ENCODE measurements around the gene GTPBP8. TPM values are rescaled to one million over a fixed set of nuclear protein-coding genes. Genes with fewer than 3 reads are reported as not detected.

GTPBP8 gene
- 10 to 100 TPM; 21.6 to 30.8 (median 24.8) TPM for total RNA-seq

DNA sequence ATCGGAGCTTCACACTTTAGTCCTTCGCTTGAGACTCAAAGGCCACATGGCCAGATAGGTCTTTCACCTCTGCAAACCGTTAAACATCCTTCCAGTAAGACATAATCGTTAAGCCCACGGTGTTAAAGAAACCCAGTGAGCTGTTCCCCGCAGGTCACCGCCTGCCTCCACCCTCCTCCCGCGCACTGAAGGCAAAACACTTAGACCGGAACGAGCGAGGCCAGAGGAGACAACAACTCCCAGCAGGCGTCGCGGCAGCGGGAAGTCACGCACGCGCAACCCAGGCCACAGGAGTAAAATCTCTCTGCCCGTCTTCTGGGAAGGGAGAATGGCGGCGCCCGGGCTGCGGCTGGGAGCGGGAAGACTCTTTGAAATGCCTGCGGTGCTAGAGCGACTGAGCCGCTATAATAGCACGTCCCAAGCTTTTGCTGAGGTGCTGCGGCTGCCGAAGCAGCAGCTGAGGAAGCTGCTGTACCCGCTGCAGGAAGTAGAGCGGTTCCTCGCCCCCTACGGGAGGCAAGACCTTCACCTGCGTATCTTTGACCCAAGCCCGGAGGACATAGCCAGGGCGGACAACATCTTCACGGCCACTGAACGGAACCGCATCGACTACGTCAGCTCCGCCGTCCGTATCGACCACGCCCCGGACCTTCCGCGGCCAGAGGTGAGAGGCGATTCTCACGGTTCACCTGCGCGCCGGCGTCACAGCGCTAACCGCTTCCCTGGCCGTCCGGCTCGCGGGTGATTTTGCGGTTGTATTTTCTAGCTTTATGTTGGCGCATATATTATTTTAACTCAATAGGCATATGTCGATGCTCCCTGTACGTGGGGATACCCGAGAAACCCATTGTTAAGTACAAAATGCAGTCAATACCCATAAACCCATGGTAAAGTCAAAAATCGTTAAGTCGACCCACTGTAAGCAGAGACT lies at the start of gene GTPBP8:
Gene GTPBP8 (plus strand): TSS at position 313 of the 931 bp plus-strand sequence. CDS start 16 bp downstream, at position 329.
- Histone ChIP-seq H3K27ac (replicated peaks in 1 of 4) (peak within 1 kb of the TSS; percentile 90 to 96 (median 95)), H3K4me3 (peak within 1 kb of the TSS; percentile 74 to 86 (median 84)), H3K36me3 (peaks cover 0 to 5% (median 0%) of the 10 kb centered on the region in 4 donors), H3K27me3 (no peaks in the 10 kb centered on the region), H3K9me3 (no peaks in the 10 kb centered on the region), H3K4me1 (peaks cover 12 to 26% (median 23%) of the 10 kb centered on the region in 4 donors)
- DNase-seq (ENCODE audit: extremely low spot score) = peak; percentile 97
- intact Hi-C loops (cut with DNase I) = loop anchor here (5.0 kb wide), 1 partner anchor 429 kb away; the partner anchor contains the start of genes ATG3 and SLC35A5
- TF ChIP-seq EP300 (IDR thresholded peaks at IDR 0.05) = no peak
- TF ChIP-seq POLR2A (IDR thresholded peaks at IDR 0.05; ENCODE audit: low read depth) = peak; percentile 43
- peak in 1 of 3 experiments; percentile 20 for TF ChIP-seq CTCF (IDR thresholded peaks at IDR 0.05)
- peak; percentile 92 to 94 for TF ChIP-seq POLR2AphosphoS5 (IDR thresholded peaks at IDR 0.05)
- 2% methylated on average over 35 of the region's 70 CpGs for WGBS

GRCh38 chr3:112948346-112948838 lies 42.4 kb upstream of the GTPBP8 start:
- 86% methylated on average over 8 of the region's 9 CpGs for WGBS
- no peak overlapping the region for H3K27ac ChIP-seq (replicated peaks in 1 of 4)
- intact Hi-C loops (cut with DNase I) = no loop called here
- H3K4me3 ChIP-seq = no peak overlapping the region
- no peaks in the 10 kb centered on the region for H3K4me1 ChIP-seq
- TF ChIP-seq POLR2AphosphoS5 (IDR thresholded peaks at IDR 0.05) = no peak
- TF ChIP-seq EP300 (IDR thresholded peaks at IDR 0.05) = no peak
- no peak for TF ChIP-seq POLR2A (IDR thresholded peaks at IDR 0.05; ENCODE audit: low read depth)
- no peak for TF ChIP-seq CTCF (IDR thresholded peaks at IDR 0.05)
- H3K27me3 ChIP-seq = no peaks in the 10 kb centered on the region
- H3K9me3 ChIP-seq = no peaks in the 10 kb centered on the region
- no peak for DNase-seq (ENCODE audit: extremely low spot score)
- no peaks in the 10 kb centered on the region for H3K36me3 ChIP-seq

GRCh38 chr3:112956351-112956750 lies 34.4 kb upstream of the GTPBP8 start:
- no peak for TF ChIP-seq POLR2AphosphoS5 (IDR thresholded peaks at IDR 0.05)
- no peak for TF ChIP-seq POLR2A (IDR thresholded peaks at IDR 0.05; ENCODE audit: low read depth)
- no peak for TF ChIP-seq CTCF (IDR thresholded peaks at IDR 0.05)
- no peak for TF ChIP-seq EP300 (IDR thresholded peaks at IDR 0.05)
- intact Hi-C loops (cut with DNase I) = no loop called here
- Histone ChIP-seq H3K4me3 (no peak overlapping the region), H3K27ac (replicated peaks in 1 of 4) (no peak overlapping the region), H3K36me3 (no peaks in the 10 kb centered on the region), H3K4me1 (no peaks in the 10 kb centered on the region), H3K9me3 (peaks cover 0 to 5% (median 0%) of the 10 kb centered on the region in 4 donors), H3K27me3 (no peaks in the 10 kb centered on the region)
- no peak for DNase-seq (ENCODE audit: extremely low spot score)

DNA sequence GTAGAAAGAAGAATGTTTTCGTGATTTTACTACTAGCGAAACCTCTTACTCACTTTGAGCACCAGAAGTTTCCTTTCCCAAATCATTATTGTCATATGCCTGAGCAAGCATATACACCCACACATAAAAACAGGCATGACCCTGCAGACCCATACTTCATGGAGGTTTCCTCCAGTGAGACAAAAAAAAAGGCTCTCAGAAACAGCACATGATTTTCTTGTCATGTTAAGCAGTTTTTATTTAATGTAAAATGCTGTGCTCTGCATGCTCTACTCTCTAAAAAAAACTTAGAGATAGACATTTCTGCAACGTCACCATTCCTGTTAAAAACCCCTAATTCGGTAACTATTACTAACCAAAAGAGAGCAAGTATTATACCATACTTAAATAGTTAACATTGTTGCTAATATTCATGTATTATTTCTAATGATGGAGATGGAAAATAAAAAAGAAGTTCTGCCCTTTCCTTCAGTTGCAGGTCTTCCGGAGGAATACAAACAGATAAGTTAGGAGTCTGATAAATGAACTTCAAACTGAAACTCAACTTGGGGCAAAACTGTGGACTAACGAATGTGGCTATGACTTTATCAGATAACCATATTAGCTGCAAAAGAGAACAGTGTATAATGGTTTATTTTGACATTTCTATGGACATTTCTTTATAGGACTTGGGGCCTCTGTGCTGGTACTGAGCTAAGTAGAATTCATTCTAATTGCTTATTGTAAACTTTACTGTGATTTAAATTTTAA lies 31.8 kb upstream of the GTPBP8 start:
- no peak for TF ChIP-seq POLR2A (IDR thresholded peaks at IDR 0.05; ENCODE audit: low read depth)
- TF ChIP-seq CTCF (IDR thresholded peaks at IDR 0.05) = no peak
- TF ChIP-seq EP300 (IDR thresholded peaks at IDR 0.05) = no peak
- no peak for TF ChIP-seq POLR2AphosphoS5 (IDR thresholded peaks at IDR 0.05)
- DNase-seq (ENCODE audit: extremely low spot score) = no peak
- Histone ChIP-seq H3K9me3 (peaks cover 0 to 8% (median 0%) of the 10 kb centered on the region in 4 donors), H3K27me3 (peaks cover 0 to 7% (median 0%) of the 10 kb centered on the region in 4 donors), H3K4me1 (no peaks in the 10 kb centered on the region), H3K36me3 (no peaks in the 10 kb centered on the region), H3K27ac (replicated peaks in 1 of 4) (no peak overlapping the region), H3K4me3 (no peak overlapping the region)
- intact Hi-C loops (cut with DNase I) = no loop called here
- 60% methylated on average over 6 of the region's 6 CpGs for WGBS
